Epithelial cell of umbilical artery (primary cell): ENCODE measurements around the gene KIF4A. TPM values are rescaled to one million over a fixed set of nuclear protein-coding genes. Genes with fewer than 3 reads are reported as not detected.

Experiments
- total RNA-seq: library from RNA; depleted of rRNA; stranded (reverse); fragments of >200 nt; gene quantifications from 2 replicates; pipeline ENCODE4 v1.2.3, GENCODE V29; 2014

The KIF4A gene
- 15.9 and 22.5 TPM in 2 replicates for total RNA-seq

GRCh38 chrX:70289793-70290770, at the start of gene KIF4A, which contains the start of gene PDZD11:
KIF4A (plus strand) TSS chrX:70290104; CDS start chrX:70290459, 355 bp downstream.
PDZD11 (minus strand) TSS chrX:70289927; CDS start chrX:70289341, 586 bp downstream.

GRCh38 chrX:70260104-70260503, 29.8 kb upstream of the KIF4A start, which contains the start of gene P2RY4:
P2RY4 (minus strand) TSS chrX:70260204; CDS start chrX:70259624, 580 bp downstream.

GRCh38 chrX:70268034-70268433, 21.9 kb upstream of the KIF4A start, which contains the start of gene ARR3:
ARR3 (plus strand) TSS chrX:70268334; CDS start chrX:70269386, 1,052 bp downstream.

GRCh38 chrX:70281951-70282350, 8.0 kb upstream of the KIF4A start, which contains the start of gene RAB41:
RAB41 (plus strand) TSS chrX:70282172; CDS start chrX:70282218, 46 bp downstream.

GRCh38 chrX:70422851-70423341, 133.0 kb downstream of the KIF4A start, which contains the start of gene GDPD2:
GDPD2 (plus strand) TSS chrX:70423314; CDS start chrX:70424985, 1,671 bp downstream.

GRCh38 chrX:70444326-70444945, 154.5 kb downstream of the KIF4A start, which contains the start of gene DLG3:
DLG3 (plus strand) TSS chrX:70444835; CDS start chrX:70445202, 367 bp downstream.

Other genes starting within 250 kb of the KIF4A start
- gene AWAT2, start 240.2 kb upstream of the KIF4A start, total RNA-seq = 0.32 and 1.2 TPM in 2 replicates
- not detected in 2 replicates for gene OTUD6A, start 227.6 kb upstream of the KIF4A start, total RNA-seq
- gene IGBP1, start 156.7 kb upstream of the KIF4A start, total RNA-seq = 66.3 and 75.0 TPM in 2 replicates
- not detected in 2 replicates for gene DGAT2L6, start 112.6 kb upstream of the KIF4A start, total RNA-seq
- not detected in 2 replicates for gene AWAT1, start 55.4 kb upstream of the KIF4A start, total RNA-seq
- not detected in 2 replicates for gene P2RY4, start 29.9 kb upstream of the KIF4A start, total RNA-seq
- not detected in 2 replicates for gene ARR3, start 21.8 kb upstream of the KIF4A start, total RNA-seq
- not detected in 2 replicates for gene RAB41, start 7.9 kb upstream of the KIF4A start, total RNA-seq
- 39.6 and 43.0 TPM in 2 replicates for gene PDZD11, start 177 bp upstream of the KIF4A start, total RNA-seq
- gene GDPD2, start 133.2 kb downstream of the KIF4A start, total RNA-seq = not detected in 2 replicates
- gene DLG3, start 154.7 kb downstream of the KIF4A start, total RNA-seq = 1.3 and 2.9 TPM in 2 replicates